ENCODE data around the gene KCTD18.

DNA sequence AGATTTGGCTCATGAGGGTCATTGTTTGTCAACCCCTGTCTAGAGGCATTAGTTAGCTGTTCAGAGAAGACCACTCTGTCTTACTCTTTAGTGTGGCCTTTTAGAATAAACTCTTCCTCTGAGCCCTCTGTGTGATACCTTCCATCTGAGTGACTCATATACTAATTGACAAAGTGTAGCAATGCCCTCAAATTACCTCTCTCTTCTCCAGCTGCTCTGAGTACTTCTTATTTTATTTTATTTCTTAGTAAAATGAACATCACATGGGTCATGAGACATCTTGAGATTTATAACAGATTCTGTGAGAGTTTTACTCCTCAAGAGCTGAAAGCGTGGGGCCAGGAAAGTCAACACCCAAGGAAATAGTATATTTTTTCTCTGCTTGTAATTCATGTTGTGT, 67.4 kb downstream of the KCTD18 start:
- TF ChIP-seq, protein P1, sequence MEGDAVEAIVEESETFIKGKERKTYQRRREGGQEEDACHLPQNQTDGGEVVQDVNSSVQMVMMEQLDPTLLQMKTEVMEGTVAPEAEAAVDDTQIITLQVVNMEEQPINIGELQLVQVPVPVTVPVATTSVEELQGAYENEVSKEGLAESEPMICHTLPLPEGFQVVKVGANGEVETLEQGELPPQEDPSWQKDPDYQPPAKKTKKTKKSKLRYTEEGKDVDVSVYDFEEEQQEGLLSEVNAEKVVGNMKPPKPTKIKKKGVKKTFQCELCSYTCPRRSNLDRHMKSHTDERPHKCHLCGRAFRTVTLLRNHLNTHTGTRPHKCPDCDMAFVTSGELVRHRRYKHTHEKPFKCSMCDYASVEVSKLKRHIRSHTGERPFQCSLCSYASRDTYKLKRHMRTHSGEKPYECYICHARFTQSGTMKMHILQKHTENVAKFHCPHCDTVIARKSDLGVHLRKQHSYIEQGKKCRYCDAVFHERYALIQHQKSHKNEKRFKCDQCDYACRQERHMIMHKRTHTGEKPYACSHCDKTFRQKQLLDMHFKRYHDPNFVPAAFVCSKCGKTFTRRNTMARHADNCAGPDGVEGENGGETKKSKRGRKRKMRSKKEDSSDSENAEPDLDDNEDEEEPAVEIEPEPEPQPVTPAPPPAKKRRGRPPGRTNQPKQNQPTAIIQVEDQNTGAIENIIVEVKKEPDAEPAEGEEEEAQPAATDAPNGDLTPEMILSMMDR (conservative IDR thresholded peaks at IDR 0.05; ENCODE audit: low read depth, low read length) = no peak
- no peak for TF ChIP-seq EZH2 (IDR thresholded peaks at IDR 0.05; ENCODE audit: low read length, unreplicated experiment)
- TF ChIP-seq EZH2phosphoT487 (IDR thresholded peaks at IDR 0.05; ENCODE audit: borderline replicate concordance, low read length) = no peak

All from PC-3 (cell line).